AG04449 (cell line): ENCODE results near the gene WIPF1.

Experiments used
- CTCF ChIA-PET: fragments of 350-600 bp; formaldehyde crosslinking; extraction: SDS; loops from one replicate; lab custom pipeline; 2021; ENCODE audit warnings: antibody characterized with exemption; lab: Yijun Ruan, JAX
- POLR2A ChIA-PET: fragments of 400-600, 350-600 bp; formaldehyde crosslinking; extraction: SDS; loops from one replicate; lab custom pipeline; 2020; ENCODE audit warnings: antibody characterized with exemption, inconsistent platforms; lab: Yijun Ruan, JAX
- DNase-seq: peaks from one replicate; pipeline ENCODE4 v3.0.0-alpha.2; 2010; ENCODE audit warnings: low read depth, low spot score
- H3K4me3 ChIP-seq: 2 replicates; pipeline ENCODE4 v1.5.1; 2011; ENCODE audit warnings: low read depth, mild to moderate bottlenecking, control low read depth, low read length
- TF ChIP-seq, protein P1 (sequence below): IDR thresholded peaks from one replicate; pipeline ENCODE4 v1.5.1; 2011; ENCODE audit warnings: mild to moderate bottlenecking, moderate library complexity, low read length, control low read depth, inconsistent platforms; ENCODE audit not compliant: insufficient read depth; ENCODE audit errors: missing control alignments

Gene WIPF1, protein sequence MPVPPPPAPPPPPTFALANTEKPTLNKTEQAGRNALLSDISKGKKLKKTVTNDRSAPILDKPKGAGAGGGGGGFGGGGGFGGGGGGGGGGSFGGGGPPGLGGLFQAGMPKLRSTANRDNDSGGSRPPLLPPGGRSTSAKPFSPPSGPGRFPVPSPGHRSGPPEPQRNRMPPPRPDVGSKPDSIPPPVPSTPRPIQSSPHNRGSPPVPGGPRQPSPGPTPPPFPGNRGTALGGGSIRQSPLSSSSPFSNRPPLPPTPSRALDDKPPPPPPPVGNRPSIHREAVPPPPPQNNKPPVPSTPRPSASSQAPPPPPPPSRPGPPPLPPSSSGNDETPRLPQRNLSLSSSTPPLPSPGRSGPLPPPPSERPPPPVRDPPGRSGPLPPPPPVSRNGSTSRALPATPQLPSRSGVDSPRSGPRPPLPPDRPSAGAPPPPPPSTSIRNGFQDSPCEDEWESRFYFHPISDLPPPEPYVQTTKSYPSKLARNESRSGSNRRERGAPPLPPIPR

GRCh38 chr2:174597345-174598047 is at the start of gene WIPF1:
TSS of gene WIPF1 (minus strand) at chr2:174597804. CDS start at chr2:174585573, 12,231 bp downstream.
- TF ChIP-seq, protein P1, sequence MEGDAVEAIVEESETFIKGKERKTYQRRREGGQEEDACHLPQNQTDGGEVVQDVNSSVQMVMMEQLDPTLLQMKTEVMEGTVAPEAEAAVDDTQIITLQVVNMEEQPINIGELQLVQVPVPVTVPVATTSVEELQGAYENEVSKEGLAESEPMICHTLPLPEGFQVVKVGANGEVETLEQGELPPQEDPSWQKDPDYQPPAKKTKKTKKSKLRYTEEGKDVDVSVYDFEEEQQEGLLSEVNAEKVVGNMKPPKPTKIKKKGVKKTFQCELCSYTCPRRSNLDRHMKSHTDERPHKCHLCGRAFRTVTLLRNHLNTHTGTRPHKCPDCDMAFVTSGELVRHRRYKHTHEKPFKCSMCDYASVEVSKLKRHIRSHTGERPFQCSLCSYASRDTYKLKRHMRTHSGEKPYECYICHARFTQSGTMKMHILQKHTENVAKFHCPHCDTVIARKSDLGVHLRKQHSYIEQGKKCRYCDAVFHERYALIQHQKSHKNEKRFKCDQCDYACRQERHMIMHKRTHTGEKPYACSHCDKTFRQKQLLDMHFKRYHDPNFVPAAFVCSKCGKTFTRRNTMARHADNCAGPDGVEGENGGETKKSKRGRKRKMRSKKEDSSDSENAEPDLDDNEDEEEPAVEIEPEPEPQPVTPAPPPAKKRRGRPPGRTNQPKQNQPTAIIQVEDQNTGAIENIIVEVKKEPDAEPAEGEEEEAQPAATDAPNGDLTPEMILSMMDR, result no peak
- no peak within 1 kb of the TSS for H3K4me3 ChIP-seq
- ChIA-PET CTCF (interaction anchor here (0.6 to 27.2 kb wide), 10 partner anchors 9 to 625 kb away, joined by 3 to 666 read pairs (median 4); no protein-coding TSS in a partner anchor), POLR2A (no interaction called here)
- no peak for DNase-seq

DNA sequence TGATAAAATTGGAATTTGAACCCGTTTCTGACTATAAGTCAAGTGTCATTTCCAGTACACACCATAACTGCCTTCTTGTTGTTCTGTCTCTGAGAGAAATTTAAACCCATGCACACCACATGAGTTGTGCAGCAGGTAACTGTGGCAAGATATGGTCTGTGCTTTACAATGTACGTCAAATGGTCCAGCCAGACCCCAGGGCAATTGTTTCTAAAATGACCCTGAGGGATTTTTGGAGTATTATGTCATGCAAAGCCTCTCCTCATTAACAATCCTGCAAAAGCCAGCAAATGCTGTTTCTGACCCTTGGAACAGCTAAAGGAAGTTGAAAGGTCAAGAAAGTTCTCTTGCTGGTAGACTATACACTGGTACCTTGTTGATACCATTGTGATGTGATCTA is 47.7 kb upstream of the WIPF1 start:
- CTCF ChIA-PET, result interaction anchor here (1.0 kb wide), 1 partner anchor 68 kb away, joined by 4 read pairs; no protein-coding TSS in a partner anchor
- POLR2A ChIA-PET, result no interaction called here
- TF ChIP-seq, protein P1, result no peak

GRCh38 chr2:174644406-174644805 is 46.8 kb upstream of the WIPF1 start:
- DNase-seq, result no peak

More for the DNA sequence above, 47.7 kb upstream of the WIPF1 start:
- H3K4me3 ChIP-seq, result no peak overlapping the region
- no peak for DNase-seq

DNA sequence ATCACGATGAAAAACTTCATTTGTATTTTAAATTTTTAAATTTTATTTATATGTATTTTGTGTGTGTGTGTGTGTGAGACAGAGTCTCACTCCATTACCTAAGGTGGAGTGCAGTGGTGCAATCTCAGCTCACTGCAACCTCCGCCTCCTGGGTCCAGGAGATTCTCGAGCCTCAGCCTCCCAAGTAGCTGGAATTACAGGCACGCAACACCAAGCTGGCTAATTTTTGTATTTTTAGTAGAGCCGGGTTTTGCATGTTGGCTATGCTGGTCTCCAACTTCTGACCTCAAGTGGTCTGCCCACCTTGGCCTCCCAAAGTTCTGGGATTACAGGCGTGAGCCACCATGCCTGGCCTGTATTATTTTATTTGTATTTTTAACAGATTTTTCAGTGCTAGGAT is 45.8 kb upstream of the WIPF1 start:
- H3K4me3 ChIP-seq, result no peak overlapping the region
- CTCF ChIA-PET, result interaction anchor here (1.0 kb wide), 1 partner anchor 9 kb away, joined by 3 read pairs; no protein-coding TSS in a partner anchor
- no peak for DNase-seq
- POLR2A ChIA-PET, result no interaction called here
- TF ChIP-seq, protein P1, result no peak

More at GRCh38 chr2:174644406-174644805, 46.8 kb upstream of the WIPF1 start:
- TF ChIP-seq, protein P1, result no peak
- H3K4me3 ChIP-seq, result no peak overlapping the region
- CTCF ChIA-PET, result interaction anchor here (1.0 kb wide), 2 partner anchors 8 to 67 kb away, joined by 3 to 4 read pairs; no protein-coding TSS in a partner anchor
- POLR2A ChIA-PET, result no interaction called here

GRCh38 chr2:174641168-174641567 is 43.6 kb upstream of the WIPF1 start:
- CTCF ChIA-PET, result no interaction called here

More at GRCh38 chr2:174641168-174641567, 43.6 kb upstream of the WIPF1 start:
- TF ChIP-seq, protein P1, result no peak
- POLR2A ChIA-PET, result no interaction called here
- no peak for DNase-seq
- no peak overlapping the region for H3K4me3 ChIP-seq
